NOMO-1 treated with DMSO at 0.1 percent for 48 hours (cell line): ENCODE results near the gene SRSF1.
A peak's percentile ranks its signal among the peaks of the same experiment; 100 is the strongest.
"Not testable (repeated sequence)": the region's sequence is repeated elsewhere in the genome, so short reads cannot be mapped to it uniquely, and the experiment has no call there.

ENCODE experiments used
- DNase-seq: peaks from one replicate; lab custom pipeline; 2025; ENCODE audit not compliant: unreplicated experiment; lab: John Stamatoyannopoulos, UW

The SRSF1 gene, protein sequence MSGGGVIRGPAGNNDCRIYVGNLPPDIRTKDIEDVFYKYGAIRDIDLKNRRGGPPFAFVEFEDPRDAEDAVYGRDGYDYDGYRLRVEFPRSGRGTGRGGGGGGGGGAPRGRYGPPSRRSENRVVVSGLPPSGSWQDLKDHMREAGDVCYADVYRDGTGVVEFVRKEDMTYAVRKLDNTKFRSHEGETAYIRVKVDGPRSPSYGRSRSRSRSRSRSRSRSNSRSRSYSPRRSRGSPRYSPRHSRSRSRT

DNA sequence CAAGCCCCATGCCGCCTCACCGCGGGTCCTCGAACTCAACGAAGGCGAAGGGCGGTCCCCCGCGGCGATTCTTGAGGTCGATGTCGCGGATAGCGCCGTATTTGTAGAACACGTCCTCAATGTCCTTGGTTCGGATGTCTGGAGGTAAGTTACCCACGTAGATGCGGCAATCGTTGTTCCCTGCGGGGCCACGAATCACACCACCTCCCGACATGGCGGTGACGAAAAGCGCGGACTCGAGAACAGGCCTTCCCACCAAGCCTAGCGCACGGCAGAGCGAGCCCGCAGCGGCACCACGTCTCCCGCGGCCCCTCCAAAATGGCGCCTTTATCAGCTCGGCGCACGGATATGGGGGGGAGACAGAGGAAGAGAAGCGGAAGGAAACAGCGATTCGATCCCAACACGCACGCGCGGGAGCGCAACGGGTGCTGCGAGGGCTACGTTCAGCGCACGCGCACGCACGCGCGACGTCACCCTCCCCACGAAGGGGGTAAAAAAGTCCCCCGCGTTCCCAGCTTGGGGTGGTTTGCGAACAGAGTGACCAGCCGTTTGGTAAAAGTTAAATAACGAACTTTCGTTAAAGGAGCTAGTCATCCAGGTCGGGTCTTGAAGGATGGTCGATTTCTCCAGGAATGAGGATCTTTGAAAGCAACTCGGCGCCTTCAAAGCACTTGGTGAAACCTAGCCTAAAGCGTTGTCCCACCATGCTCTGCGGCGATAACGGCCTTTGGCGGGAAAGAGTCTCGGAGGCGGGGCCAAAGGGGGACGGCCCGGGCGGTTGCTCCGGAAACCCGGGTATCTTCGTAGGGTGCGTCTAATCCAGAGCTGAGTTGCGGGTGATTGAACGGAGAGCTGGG lies at the start of gene SRSF1:
Gene SRSF1 (minus strand): TSS at position 323 of the 857 bp plus-strand sequence. CDS start 109 bp downstream, at position 214.
- DNase-seq = peak; percentile 96

DNA sequence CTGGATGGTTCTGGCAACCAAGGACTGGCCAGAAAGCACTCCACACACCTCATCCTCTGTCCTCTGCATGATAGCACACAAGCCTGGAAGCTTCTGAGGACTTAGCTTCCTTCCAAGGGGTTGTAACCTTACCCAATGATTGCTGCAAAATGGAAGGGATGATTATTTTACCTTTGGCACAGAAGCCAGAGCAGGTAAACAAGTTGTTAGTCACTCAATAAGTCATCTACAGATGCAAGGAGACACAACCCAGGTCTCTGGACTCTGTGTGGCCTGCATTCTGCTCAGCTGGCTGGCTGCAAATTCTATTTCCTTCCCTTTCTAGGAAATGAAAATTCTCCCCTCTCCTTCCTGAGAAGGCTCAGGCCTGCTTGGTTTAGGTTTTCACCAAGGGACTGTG lies 49.4 kb upstream of the SRSF1 start:
- no peak for DNase-seq

DNA sequence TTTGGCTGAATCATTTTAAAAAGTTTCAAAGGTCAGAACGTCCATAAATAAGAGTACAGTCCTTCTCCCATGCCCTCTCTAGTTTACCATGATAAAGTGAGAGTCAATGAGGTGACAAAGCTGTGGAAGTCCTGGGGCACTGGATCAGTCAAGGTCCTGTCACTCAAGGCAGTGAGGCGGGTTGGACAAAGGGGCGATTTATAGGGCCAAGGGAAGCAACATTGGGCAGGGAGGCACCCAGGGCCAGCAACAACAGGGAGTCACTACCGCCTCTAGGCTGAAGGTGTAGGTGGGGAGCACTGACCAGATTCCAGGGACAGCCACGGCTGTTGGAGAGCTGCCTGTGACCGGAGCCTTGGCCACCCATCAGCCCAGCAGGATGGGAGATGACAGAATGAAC lies 47.6 kb upstream of the SRSF1 start:
- DNase-seq = no peak

DNA sequence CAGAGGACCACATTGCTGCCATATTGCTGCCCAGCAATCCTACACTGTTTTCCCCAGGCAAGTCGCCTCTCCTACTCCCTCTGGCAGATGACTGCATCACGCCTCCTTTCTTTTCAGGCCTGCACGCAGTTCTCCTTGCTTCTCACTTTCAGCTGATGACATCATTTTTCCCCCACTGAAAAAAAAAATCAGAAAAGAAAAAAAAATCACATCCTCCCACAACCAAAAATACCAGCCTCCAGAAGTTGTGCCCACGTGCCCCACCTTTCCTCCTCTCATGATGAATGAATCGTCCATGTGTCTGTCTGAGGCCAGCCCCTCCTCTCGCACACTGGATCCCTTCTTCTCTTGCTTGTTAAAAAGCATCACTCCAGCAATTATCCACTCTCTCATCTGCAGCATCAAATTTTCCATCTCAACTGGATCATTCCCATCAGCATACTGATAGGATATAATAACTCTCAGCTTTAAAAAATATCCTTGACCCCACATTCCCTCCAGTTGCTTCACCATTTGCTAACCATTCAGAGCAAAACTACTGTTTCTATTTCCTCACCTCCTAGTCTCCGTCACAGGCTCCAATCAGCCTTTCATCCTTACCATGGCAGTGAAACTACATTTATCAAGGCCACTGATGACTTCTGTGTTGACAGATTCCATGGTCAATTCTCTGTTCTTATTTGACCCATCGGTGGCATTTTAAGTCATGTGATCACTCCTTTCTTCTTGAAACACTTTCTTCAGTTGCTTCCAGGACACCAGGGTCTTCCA lies 46.1 kb upstream of the SRSF1 start:
- DNase-seq = no peak

DNA sequence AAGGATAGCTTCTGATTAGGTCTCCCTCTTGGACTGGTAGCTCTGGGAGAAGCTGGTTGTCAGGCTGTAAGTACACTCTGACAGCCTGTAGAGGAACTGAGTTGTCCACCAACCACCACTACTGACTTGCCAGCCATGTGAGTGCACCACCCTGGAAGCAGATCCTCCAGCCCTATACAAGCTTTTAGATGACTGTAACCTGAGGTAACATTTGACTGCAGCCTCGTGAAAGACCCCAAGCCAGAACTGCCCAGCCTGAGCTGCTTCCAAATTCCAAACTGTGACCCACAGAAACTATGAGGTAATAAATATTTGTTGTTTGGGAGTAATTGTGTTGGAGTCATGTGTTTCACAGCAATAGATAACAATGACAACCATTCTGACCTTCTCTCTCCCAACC lies 45.4 kb upstream of the SRSF1 start:
- no peak for DNase-seq

DNA sequence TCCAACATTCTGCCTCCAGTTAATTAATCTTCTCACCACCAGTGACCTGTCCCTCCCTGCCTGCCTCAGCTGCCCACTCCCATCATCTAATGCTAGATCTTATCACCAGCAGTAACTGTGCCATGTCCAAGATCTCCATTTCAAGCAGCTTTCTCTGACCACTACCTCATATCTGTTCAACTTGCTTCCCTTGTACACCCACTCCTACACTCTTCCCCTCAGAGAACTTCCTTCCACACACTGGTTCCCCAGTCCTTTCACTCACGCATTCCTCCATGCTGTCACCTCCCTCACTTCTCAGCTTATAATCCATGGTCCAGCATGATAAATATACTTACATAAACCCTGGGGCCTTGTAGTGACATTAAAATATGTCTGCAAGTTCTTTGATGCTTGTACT lies 44.4 kb upstream of the SRSF1 start:
- no peak for DNase-seq

DNA sequence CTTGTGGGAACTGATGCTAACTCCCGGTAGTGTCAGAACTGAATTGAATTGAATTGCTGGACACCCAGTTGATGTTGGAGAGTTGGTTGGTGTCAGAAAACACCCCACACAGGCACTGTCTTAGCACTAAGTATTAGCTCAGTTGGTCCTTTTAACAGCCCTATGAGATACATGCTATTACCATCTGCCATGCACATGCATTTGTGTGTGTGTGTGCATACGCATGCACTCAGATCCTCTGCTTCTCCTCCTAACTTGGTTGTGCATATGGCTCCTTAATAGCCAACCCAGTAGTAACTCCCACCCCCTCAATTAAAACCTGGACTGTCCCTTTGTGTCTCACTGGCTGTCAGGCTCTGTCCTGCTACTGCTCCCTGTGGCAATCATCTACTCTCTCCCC lies 43.9 kb upstream of the SRSF1 start:
- no peak for DNase-seq

DNA sequence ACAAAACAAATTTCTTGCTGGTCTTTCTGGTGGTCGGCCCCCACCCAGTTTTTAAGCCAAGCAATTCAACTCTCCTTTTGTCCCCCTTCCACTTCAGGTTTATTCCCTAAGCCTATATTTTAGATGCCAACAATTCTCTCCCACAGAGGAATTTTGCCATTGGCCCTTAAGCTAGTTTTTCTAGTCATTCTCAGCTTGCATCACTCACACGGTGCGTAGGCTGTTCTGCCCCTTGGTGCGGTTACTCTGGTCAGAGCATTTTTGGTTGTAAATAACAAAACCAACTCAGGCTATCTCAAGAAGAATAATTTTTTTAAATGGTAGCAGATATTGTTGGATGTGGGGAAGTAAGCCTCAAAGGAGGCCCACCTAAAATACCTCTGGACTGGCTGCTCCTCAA lies 42.5 kb upstream of the SRSF1 start:
- DNase-seq = no peak

DNA sequence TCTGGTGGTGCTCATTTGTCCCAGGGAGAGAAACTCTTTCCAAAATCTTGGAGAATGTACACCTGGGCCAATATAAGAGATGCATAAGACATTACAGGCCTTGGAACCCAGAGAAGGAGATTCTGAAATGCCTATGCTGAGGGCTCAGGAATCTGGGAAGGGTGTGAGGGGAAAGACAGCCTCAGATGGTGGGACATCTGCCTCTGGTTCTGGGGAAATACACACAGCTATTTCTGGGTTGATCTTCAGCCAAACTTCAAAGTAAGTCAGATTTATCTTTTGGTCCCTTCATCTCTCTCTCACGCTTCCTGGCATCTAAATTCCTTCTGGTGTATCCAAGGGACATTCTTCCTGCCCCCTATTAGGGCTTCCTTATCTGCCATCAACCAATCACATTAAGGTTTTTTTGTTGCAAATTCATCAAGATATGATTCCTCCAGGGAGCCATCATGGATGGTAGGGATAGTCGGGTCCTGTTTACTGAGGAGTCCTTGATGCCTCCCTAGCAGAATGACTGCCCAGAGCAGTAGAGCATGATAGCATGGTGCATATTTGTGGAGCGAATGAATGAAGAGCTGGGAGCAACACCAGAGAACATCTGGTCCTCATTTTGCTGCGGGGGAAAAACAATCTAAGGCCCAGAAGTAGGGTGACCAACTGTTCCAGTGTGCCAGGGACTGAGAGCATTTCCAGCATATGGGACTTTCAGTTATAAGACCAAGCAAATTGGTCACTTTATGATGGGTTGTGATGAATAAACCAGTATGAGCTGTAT lies 40.5 kb upstream of the SRSF1 start:
- no peak for DNase-seq

DNA sequence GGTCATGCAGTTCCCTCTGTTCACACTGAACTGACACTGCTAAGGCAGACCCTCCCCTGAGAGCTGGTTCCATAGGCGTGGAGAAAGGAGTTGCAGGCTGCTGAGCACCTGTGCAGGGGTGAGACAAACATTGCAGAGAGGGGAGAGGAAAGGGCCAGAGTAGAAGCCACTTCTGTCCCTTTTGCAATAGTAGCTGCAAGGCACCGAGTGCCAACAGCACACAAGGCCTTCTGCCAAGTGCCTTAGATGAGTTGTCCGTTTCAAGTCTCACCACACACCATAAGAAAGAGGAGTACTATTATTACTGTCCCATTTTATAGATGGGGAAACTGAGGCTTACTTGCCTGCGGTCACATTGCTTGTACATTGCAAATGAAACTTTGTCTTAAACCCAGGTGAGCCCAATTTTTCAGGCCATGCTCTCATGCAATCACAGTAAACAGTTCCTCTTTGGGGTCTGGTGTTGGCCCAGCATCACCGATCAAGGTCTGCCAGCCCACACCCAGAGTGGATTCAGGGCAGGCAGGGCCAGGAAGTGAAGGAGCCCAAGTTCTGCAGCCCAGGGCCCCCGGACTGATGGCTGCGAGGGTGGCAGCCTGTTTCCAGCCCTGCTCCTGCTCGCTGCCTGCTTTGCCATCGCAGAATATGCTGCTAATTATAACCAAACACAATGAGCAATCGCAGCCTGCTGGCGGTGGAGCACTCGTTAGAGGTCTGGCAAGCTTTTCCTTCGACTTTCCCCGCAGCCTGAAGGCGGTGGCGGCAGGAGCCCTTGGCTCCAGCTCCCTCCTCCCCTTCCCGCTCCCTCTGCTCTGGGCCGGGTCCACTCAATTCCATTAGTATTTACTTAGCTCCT lies 39.4 kb upstream of the SRSF1 start:
- no peak for DNase-seq

DNA sequence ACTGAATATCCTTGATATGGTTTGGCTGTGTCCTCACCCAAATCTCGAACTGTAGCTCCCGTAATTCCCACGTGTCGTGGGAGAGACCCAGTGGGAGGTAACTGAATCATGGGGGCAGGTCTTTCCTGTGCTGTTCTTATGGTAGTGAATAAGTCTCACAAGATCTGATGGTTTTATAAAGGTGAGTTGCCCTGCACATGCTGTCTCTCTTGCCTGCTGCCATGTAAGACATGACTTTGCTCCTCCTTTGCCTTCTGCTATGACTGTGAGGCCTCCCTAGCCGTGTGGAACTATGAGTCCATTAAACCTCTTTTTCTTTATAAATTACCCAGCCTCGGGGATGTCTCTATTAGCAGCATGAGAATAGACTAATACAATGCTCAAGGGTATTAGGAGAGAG lies 37.2 kb upstream of the SRSF1 start:
- not testable (repeated sequence) for DNase-seq

DNA sequence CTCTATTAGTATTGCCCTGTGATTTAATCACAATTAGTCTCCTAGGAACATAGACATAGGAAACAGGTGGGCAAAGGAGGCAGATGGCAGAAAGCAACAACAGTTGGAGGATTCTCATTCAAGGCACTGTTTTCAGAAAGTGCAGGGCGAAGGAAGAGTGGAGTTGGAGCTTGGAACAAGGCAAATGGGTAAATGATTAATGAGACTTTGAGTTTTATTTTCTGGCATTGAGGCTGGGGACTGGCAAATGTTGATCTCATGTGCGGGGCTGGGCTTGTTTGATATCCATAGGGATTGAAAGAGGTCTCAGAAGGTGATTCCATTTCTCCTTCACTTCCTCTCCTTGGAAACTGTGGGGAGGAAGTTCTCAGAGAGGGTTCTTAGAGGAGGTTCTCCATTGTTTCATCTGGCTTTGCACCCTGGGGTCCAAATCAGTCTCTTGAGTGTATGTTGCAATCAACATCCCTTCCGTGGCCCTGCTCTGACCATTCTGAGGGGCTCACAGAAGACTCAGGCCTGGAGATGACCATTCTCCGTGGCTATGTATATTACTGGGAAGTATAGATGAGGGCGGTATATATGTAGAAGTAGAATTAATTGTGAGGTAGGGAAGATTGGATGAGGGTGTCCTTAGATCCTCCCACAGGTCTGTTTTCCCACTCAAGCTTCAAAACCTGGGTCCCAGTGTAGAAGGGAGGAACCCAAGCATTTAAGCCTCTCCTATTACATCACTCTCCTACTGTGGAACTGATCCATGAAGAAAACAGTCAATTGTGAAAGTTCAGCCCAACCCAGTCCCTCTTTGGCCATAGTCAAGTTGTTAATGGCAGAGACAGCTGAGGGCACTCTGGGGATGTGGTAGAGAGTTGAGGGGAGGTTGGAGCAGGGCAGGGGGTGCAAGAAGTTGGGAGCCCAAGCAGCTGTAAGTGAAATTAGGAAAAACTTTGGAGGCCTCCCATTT lies 36.5 kb upstream of the SRSF1 start:
- no peak for DNase-seq

DNA sequence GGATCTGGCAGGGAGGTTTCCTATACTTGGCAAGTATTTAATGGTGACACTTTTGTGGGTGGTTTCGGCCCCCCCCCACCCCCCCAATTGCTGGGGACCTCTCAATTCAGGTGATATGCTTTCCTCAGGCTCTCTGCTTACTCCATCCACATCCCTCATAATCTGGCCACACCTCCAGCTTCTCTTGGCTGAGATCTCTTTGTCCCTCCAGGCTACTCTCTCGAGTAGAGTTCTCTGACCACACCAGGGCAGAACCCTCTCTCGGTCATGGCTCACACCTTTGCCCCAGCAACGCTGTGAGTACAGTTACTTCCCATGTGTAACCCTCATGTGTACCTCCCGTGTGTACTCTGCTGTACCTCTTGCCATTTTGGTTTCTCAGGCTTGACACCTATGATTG lies 34.1 kb upstream of the SRSF1 start:
- no peak for DNase-seq

DNA sequence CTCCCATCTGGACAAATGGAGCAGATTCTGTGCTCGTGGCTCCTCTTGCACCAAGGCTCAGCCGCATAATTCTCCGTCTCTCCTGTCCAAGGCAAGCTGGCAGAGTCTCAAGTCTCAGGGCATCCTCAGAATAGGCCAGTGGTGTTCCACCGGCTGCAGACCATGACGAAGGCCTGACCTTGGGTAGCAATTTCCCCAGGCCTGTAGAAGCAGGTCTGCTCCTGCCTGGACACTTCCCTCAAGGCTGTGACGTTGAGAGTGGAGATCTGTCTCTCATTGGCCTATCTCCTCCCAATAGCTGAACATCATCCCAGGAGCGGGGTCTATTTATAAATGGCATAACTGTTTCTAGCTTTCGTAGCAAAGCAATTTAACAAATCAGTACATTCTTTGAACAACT lies 33.3 kb upstream of the SRSF1 start:
- DNase-seq = no peak

DNA sequence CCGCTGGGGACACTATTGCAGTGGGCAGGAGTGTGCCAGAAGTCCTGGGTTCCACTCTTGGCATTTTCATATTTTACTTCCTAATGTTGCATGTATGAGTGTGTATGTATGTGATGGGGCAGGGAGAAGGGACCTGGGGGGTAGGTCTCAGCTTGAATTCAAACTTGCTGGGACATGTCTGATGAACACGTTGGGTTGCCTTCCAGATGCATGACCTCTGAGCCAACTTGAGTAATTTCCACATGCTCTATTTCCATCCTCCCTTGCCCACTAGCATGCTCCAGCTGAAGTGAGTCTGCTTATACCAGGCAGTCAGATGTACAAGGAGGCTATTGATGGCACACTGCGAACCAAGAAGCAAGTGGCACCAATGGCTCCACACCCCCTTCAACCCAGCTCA lies 32.9 kb upstream of the SRSF1 start:
- DNase-seq = no peak

DNA sequence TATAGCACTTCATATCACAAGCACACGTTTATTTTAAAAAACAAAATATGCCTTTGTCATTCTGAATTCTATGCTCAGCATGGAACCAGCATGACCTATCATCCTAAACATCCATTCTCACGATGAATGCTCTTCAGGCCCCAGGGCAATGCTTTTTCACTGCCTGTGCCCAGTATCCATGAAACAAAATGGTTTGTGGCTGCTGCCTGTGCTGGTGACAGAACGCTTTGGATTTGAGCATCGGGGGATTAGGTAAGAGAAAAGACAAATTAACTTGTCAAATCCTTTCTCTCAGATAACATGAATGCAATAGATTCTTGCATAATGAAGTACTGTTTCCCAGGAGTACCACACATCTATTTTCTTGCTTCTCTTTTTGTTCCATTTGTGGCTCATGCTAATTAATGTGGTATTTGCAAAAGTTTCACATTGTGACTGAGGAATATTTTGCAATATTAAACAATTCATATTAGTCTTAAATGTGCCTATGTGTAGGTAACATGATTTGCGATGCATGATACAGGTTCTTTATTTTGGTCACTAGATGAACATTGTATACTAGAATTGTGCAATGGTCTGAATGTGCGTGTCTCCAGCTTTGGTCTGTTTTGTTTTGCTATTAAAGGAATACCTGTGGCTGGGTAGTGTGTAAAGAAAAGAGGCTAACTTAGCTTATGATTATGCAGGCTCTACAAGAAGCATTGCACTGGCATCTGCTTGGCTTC lies 25.8 kb upstream of the SRSF1 start:
- peak; percentile 79 for DNase-seq

DNA sequence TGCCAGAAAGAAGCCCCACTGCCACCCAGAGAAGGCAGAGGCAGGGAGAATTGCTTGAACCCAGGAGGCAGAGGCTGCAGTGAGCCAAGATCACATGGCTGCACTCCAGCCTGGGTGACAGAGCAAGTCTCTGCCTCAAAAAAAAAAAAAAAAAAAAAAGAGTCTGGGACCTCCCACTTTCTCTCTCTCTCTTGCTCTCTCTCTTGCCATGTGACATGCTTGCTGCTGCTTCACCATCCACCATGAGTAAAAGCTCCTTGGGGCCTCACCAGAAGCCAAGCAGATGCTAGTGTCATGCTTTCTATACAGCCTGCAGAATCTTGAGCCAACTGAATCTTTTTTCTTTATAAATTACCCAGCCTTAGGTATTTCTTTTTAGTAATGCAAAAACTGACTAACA lies 21.5 kb upstream of the SRSF1 start:
- no peak for DNase-seq

DNA sequence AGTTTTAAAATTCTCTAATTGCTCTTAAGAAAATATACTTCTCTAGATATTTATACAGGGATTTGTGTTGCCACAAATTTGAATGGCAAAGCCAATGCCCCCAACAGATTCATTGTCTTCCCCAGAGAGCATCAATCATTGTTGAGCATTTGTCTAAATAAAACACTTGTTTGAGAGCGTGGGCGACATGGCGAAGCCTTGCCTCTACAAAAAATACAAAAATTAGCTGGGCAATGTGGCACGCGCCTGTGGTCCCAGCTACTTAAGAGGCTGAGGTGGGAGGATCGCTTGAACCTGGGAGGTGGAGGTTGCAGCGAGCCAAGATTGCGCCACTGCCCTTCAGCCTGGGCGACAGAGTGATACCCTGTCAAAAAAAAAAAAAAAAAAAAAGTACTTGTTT lies 13.4 kb upstream of the SRSF1 start:
- DNase-seq = no peak
